Measurements from ENCODE around the gene CDK14.

Gene CDK14

DNA sequence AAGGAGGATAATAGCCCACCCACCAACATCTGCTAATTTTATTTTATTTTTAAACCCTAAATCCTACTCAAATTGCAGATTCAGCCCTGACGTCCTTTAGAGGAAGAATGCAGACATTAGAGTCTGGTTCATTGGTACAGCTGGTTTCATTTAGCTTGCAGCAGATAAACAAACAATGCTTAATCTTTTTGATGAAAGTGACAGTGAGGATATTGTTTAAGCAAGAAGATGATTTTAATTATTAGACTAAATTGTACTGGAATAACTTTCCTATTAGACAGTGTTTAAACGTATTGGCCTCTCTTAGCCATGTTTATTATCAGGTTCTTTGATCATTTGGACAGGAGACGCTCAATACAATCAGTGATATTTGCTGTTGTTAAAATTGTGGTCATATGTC, 164.8 kb downstream of the CDK14 start:
- H3K4me2 ChIP-seq (ENCODE audit: insufficient read depth, low read length) = no peak overlapping the region

DNA sequence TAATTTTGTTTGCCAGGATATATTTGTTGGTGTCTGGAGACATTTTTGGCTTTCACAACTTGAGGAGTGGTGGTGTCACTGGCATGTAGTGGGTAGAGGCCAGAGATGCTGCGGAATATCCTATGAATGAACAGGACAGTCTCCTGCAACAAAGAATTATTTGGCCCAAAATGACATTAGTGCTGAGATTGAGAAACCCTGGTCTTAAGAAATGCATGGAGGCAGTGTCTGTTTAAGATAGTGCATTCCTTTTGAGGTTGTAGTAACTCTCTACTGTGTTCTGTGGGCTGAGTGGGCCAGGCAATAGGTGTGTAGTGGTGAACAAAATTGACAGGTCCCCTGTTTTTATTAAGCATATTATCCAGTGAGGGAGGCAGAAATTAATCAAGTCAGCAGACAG, 165.5 kb downstream of the CDK14 start:
- H3K79me2 ChIP-seq (ENCODE audit: insufficient read depth, low read length) = no peaks in the 10 kb centered on the region
- no peaks in the 10 kb centered on the region for H3K36me3 ChIP-seq (ENCODE audit: insufficient read depth, low read length)
- H3K4me2 ChIP-seq (ENCODE audit: insufficient read depth, low read length) = no peak overlapping the region
- H3K4me1 ChIP-seq (ENCODE audit: insufficient read depth, low read length) = no peaks in the 10 kb centered on the region
- H3K9ac ChIP-seq (ENCODE audit: low read depth, low read length) = no peak overlapping the region
- H3K27me3 ChIP-seq (ENCODE audit: insufficient read depth, low read length, poor library complexity) = no peaks in the 10 kb centered on the region
- no peak for DNase-seq
- ATAC-seq (ENCODE audit: insufficient read depth, low read depth) = no peak
- no peak overlapping the region for H2AFZ ChIP-seq (ENCODE audit: low read depth, low read length)
- no peaks in the 10 kb centered on the region for H3K9me3 ChIP-seq (ENCODE audit: insufficient read depth, low read length, severe bottlenecking)
- H4K20me1 ChIP-seq (ENCODE audit: insufficient read depth, low read length) = no peaks in the 10 kb centered on the region
- H3K4me3 ChIP-seq (ENCODE audit: low read depth in 1 of 2, low read length in 2 of 2) = no peak overlapping the region
- TF ChIP-seq EZH2 (IDR thresholded peaks at IDR 0.05; ENCODE audit: borderline replicate concordance, low read depth, low read length, severe bottlenecking) = no peak
- TF ChIP-seq, protein P1, sequence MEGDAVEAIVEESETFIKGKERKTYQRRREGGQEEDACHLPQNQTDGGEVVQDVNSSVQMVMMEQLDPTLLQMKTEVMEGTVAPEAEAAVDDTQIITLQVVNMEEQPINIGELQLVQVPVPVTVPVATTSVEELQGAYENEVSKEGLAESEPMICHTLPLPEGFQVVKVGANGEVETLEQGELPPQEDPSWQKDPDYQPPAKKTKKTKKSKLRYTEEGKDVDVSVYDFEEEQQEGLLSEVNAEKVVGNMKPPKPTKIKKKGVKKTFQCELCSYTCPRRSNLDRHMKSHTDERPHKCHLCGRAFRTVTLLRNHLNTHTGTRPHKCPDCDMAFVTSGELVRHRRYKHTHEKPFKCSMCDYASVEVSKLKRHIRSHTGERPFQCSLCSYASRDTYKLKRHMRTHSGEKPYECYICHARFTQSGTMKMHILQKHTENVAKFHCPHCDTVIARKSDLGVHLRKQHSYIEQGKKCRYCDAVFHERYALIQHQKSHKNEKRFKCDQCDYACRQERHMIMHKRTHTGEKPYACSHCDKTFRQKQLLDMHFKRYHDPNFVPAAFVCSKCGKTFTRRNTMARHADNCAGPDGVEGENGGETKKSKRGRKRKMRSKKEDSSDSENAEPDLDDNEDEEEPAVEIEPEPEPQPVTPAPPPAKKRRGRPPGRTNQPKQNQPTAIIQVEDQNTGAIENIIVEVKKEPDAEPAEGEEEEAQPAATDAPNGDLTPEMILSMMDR (IDR thresholded peaks at IDR 0.05; ENCODE audit: borderline replicate concordance, extremely low read depth, low read length, poor library complexity, severe bottlenecking) = no peak
- no peak overlapping the region for H3K27ac ChIP-seq (ENCODE audit: low read length)

More for the DNA sequence above, 164.8 kb downstream of the CDK14 start:
- Histone ChIP-seq H4K20me1 (ENCODE audit: insufficient read depth, low read length) (no peaks in the 10 kb centered on the region), H3K27ac (ENCODE audit: low read length) (no peak overlapping the region), H2AFZ (ENCODE audit: low read depth, low read length) (no peak overlapping the region), H3K79me2 (ENCODE audit: insufficient read depth, low read length) (no peaks in the 10 kb centered on the region), H3K36me3 (ENCODE audit: insufficient read depth, low read length) (no peaks in the 10 kb centered on the region), H3K9me3 (ENCODE audit: insufficient read depth, low read length, severe bottlenecking) (no peaks in the 10 kb centered on the region), H3K4me1 (ENCODE audit: insufficient read depth, low read length) (no peaks in the 10 kb centered on the region), H3K9ac (ENCODE audit: low read depth, low read length) (no peak overlapping the region), H3K27me3 (ENCODE audit: insufficient read depth, low read length, poor library complexity) (no peaks in the 10 kb centered on the region), H3K4me3 (ENCODE audit: low read depth in 1 of 2, low read length in 2 of 2) (no peak overlapping the region)
- no peak for DNase-seq
- ATAC-seq (ENCODE audit: insufficient read depth, low read depth) = no peak
- TF ChIP-seq EZH2 (IDR thresholded peaks at IDR 0.05; ENCODE audit: borderline replicate concordance, low read depth, low read length, severe bottlenecking) = no peak
- TF ChIP-seq, protein P1 (IDR thresholded peaks at IDR 0.05; ENCODE audit: borderline replicate concordance, extremely low read depth, low read length, poor library complexity, severe bottlenecking) = no peak

DNA sequence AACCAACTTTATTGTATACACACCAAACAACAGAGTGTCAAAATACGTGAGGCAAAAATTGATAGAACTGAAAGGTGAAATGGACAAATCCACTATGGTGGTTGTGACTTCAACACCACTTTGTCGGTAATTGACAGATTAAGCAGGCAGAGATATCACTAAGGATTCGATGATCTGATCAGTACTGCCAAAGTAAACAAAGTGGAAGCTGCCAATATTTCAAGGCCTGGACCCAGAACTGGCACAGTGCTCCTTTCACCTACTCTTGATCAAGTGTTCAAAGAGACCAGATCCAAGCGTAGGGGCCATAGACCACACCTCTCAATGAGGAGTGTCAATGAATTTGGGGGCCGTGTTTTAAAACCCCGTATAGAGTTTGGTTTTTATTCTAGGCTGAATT, 167.0 kb downstream of the CDK14 start:
- DNase-seq = no peak
- Histone ChIP-seq H3K9me3 (ENCODE audit: insufficient read depth, low read length, severe bottlenecking) (no peaks in the 10 kb centered on the region), H3K79me2 (ENCODE audit: insufficient read depth, low read length) (no peaks in the 10 kb centered on the region), H4K20me1 (ENCODE audit: insufficient read depth, low read length) (no peaks in the 10 kb centered on the region), H3K27ac (ENCODE audit: low read length) (no peak overlapping the region), H3K27me3 (ENCODE audit: insufficient read depth, low read length, poor library complexity) (no peaks in the 10 kb centered on the region), H3K4me2 (ENCODE audit: insufficient read depth, low read length) (no peak overlapping the region), H3K4me1 (ENCODE audit: insufficient read depth, low read length) (no peaks in the 10 kb centered on the region), H3K9ac (ENCODE audit: low read depth, low read length) (no peak overlapping the region), H2AFZ (ENCODE audit: low read depth, low read length) (no peak overlapping the region), H3K36me3 (ENCODE audit: insufficient read depth, low read length) (no peaks in the 10 kb centered on the region), H3K4me3 (ENCODE audit: low read depth in 1 of 2, low read length in 2 of 2) (no peak overlapping the region)
- ATAC-seq (ENCODE audit: insufficient read depth, low read depth) = no peak
- TF ChIP-seq EZH2 (IDR thresholded peaks at IDR 0.05; ENCODE audit: borderline replicate concordance, low read depth, low read length, severe bottlenecking) = no peak
- TF ChIP-seq, protein P1 (IDR thresholded peaks at IDR 0.05; ENCODE audit: borderline replicate concordance, extremely low read depth, low read length, poor library complexity, severe bottlenecking) = no peak

Data from DND-41 (cell line).